Dermis microvascular lymphatic vessel endothelial cell (primary cell): ENCODE data around the gene CAMSAP1. TPM values are rescaled to one million over a fixed set of nuclear protein-coding genes. Genes with fewer than 3 reads are reported as not detected.

Experiments used
- DNase-seq, 2 donors: peaks; one replicate each; pipeline versions ENCODE4 v3.0.0 to v3.0.0-alpha.2; 2010; ENCODE audit warnings: low read depth in 2 of 2
- total RNA-seq: library from RNA; depleted of rRNA; stranded (reverse); fragments of >200 nt; gene quantifications from 2 replicates; pipeline ENCODE4 v1.2.1, GENCODE V29; 2014

CAMSAP1 gene
- total RNA-seq, 1 donor from 2014 or later = 11.9 TPM

DNA sequence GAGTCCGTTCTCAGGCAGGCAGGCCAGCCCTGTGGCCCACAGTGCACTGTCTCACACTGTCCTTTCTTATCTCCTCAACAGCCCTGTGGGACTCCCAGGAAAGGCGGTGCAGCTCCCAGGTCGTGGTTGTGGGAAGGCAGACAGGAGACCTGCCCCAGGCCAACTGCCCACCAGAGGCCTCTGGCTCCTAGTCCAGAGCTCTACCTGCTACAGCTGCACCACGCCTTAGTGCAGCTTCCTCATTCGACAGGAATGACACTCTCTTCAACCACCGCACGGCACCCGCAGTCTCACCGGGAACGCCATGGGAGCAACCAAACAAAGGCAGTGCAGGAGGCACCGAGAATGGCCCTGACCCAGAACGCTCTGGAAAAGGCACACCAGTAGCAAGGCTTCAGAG is 25.3 kb downstream of the CAMSAP1 start:
- DNase-seq = no peak

DNA sequence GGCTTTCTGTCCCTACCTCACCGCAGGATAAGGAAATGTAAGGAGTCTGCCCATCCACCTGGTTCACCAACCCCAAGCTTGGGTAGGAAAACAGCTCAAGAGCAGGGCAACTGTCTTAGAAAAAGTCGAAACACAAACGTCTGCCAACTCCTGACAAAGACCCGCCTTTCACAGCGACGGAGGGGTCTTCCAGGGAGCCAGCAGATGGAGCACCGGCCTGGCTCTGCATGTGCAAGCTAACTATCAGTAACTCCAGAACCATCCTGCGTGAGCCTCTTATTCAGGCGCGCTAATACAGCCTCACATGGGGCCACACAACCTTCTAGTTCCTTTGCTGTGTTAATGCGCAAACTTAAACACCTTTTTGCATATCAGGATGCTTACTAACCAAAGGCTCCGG is 26.9 kb downstream of the CAMSAP1 start:
- DNase-seq = no peak

DNA sequence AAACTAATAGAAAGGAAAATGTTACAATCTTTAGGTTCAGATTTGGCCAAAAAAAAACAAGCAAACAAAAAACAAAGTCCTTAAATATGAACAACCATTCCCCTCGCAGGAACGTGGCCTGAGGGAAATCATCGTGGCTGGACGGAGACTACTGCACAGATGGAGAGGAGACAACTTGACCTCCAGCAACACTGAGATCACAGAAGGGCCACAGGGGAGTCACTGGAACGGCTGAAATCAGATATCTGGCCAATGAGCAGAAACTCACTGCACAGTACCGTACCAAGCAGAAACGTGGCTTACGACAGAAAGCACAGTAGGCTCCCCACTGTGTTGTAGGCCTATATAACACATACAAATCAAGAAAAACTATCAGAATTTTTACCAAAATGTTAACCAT is 27.7 kb downstream of the CAMSAP1 start:
- no peak for DNase-seq

DNA sequence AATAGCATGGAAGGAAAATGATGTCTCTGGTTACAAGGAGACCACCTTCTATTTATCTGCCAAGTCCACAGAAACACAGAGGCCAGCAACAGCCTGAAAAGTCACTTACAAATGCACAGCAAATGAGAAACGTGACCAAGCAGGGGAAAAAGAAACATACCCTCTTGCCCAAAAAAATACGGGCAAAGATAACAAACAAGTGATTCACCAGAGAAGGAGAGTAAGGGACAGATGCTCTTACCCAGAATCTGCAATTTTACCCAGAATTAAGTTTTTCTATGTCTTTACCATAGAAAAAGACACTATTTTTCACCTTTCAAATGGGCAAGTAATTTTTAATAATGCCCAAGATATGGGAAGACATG is 28.1 kb downstream of the CAMSAP1 start:
- DNase-seq = peak in 1 of 2 donors; percentile 15

DNA sequence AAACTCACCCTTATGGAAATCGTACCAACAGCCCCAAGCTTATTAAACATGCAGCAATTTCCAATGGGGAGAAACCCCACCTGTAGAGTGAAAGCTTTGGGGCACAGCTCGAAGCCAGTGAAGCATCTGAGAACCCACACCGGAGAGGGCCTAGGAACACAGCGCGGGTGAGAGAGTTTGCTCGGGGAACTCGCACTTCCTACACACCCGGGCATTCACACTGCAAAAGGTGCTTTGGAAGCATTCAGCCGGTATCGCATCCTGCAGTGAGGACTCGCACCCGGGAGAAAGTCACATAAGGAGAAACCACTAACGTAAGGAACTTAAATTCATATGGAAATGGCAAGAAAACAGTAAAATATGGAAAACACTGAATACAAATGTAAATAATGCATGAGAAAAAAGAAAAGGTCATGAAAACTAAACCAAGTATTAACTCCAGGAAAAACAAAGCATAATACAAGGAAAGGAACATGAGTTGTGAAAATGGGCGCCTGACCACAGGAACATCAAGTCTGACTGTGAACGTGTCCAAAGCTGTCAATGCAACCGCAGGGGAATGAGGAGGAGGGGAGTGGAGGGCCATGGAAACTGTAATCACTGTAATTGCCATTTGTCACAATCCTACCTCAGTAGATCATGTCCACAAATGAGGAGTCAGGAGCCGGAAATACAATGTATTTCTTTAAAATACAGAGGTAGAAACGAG is 28.7 kb downstream of the CAMSAP1 start:
- DNase-seq = no peak

DNA sequence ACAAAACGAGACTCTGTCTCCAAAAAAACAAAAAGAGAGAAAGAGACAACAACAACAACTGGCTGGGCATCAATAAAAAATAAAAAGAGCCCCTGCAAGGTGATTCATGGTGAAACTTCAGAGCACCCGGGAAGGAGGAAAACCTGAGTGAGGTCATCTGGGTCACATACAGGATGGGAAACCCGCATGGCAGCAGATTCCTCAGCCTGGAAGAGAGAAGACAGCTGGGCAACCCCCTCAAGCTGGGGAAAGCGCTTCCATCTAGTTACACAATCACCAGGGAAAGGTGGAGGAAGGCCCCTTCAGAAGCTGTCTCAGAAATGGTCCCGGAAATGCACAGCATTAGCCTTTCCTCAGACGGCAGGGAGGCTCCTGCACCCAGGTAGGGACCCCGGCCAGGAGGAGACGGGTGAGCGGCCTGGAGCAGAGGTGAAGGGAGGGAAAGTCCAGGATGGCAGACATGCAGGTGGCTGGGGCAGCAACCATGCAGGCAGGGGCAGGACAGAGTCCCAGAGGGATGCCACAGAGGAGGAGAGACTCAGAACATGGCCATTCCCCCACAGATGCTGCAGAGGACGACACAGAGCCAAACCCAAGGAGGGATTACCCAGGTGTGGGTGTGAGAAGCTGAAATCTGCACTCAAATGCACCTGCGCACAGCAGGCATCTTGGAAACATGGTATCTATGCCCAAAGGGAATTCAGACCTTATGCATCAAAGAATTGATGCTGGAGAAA is 29.4 kb downstream of the CAMSAP1 start:
- no peak for DNase-seq

DNA sequence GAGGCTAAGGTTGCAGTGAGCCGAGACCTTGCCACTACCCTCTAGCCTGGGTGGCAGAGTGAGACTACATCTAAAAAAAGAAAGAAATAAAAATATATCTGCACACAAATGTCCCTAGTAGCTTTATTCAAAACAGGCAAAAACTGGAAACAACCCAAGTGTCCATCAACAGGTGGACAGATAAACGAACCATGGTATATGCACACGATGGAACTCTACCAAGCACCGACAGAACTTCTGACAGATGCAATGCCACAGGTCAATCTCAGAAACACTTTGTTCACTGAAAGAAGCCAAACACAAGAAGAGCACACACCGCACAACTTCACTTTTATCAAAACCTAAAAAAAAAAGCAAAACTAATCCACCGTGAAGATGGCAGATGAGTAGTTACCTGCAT is 30.4 kb downstream of the CAMSAP1 start:
- DNase-seq = no peak

DNA sequence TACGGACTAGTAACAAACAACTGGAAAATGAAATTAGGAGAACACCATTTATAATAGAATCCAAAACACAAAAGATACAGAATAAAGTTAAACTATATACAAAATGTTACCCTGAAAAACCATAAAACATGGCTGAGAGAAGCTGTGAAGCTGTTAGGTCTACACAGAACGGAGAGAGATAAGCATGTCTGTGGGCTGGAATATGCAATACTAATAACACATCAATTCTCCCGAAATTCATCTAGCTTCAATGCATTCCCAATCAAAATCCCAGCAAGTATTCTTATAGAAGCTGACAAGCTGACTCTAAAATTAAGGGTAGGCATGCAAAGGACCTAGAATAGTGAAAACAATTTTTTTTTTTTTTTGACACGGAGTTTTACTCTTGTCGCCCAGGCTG is 32.5 kb downstream of the CAMSAP1 start:
- DNase-seq = no peak

DNA sequence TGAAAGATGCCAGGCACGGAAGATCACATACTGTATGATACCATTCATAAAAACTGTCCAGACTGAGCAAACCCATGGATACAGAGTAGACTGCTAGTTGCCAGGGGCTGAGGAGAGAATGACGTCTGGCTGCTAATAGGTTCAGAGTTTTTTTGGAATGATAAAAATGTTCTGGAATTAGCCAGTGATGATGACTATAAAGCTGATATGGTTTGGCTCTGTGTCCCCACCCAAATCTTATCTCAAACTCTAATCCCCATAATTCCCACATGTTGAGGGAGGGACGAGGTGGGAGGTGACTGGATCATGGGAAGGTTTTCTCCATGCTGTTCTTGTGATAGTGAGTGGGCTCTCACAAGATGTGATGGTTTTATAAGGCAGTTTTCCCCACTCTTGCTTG is 37.4 kb downstream of the CAMSAP1 start:
- DNase-seq = no peak

DNA sequence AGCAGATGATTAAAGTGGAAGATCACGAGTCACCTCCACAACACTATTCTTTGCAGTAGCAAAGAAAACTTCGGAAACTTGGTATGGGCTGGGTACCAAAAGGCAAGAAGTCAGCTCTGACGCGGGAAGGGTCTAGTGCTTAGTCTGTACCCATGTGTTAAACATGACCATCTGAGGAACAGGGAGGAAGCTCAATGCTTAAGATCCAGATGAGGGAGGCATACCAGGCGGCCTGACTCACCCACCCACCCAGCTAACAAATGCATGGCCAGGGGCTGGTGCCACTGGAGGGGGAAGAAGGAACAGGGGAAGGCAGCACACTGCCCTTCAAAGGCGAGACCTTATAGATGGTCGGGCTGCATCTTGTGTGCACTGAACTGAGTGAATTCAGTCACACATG is 41.8 kb downstream of the CAMSAP1 start:
- DNase-seq = no peak

DNA sequence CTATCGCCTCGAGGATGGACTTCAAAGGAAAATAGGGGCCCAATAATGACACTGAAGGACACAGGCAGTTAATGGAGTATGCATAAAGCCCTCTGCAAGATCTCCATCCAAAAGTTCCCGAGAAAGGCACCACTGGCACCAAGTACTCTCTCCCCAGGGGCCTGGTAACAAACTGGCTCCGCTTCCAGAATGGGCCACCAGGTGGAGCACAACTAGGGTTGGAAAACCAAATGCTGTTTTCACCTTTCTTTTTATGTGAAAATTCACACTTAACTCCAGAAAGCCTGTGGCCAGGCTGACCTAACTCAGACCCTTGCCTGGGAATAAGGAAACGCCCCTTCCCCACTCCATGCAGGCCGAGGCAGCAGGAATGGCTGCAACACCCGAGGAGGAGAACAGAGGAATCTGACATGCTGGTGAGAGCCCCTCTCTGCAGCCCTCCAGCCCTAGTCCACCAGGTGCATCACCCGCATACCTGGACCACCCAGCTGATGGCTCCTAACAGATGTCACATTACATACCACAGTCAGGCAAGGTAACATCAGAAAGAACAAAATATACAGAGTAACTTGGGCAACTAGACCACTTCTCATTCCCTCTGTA is 42.8 kb downstream of the CAMSAP1 start:
- DNase-seq = peak; percentile 31 to 60

DNA sequence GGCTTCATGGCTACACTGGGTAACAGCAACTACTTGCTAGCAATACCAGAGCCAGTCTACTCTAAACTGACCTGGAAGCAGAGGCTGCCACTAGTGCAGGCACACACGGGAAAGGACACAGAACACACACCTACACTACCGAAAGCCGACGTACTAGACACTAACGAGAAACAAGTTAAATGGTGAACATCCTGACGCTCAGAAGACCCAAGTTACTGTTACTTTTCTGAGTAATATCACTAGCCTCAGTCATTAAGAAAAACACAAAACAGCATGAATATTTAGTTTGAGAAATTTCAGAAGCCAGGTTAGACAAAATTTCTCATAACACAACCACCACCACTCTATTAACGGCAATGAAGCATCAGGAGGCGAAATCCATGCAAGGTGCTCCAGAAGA is 44.5 kb downstream of the CAMSAP1 start:
- DNase-seq = no peak

DNA sequence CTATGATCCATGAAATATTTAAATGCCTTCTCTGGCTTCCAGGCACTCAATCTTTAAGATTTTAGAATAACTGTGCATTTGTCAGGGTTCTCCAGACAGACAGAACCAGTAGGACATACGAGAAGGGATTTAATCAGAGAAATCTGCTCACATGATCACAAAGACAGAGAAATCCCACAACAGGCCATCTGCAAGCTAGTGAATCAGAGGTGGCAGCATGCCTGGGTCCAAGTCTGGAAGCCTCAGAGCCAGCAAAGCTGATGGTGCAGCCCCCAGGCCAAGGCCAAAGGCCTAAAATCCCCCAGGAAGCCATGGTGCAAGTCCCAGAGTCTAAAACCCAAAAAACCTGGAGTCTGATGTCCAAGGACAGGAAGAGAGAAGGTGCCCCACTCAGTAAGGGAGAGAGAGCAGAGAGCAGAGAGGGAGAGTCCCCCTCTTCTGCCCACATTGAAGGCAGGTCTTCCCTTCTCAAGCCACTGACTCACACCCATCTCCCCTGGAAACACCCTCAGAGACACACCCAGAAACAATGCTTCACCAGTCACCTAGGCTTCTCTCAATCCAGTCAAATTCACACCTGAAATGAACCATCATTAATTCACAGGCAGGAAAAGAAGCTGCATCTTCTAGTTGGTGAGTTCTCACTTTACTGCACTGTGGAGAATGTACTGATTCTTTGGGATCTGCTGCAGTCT is 48.7 kb downstream of the CAMSAP1 start:
- DNase-seq = no peak

DNA sequence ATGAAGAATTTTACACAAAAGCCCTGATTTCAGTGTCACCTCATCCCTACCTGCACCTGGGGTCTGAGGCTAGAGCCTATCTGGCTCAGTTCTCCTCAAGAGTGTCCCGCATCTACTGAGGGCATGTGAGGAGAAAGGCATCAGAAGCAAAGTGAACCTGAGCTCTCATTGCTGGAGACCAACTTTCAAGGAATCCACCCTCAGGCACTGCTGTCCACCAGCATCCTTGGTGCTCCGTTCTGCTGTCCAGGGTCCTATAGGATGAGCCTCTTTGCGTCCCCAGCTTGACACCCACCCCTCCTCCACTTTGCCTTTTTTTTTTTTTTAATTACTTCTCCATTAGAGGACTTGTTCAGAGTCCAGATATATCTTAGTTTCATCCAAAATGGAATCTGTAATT is 49.5 kb downstream of the CAMSAP1 start:
- no peak for DNase-seq

DNA sequence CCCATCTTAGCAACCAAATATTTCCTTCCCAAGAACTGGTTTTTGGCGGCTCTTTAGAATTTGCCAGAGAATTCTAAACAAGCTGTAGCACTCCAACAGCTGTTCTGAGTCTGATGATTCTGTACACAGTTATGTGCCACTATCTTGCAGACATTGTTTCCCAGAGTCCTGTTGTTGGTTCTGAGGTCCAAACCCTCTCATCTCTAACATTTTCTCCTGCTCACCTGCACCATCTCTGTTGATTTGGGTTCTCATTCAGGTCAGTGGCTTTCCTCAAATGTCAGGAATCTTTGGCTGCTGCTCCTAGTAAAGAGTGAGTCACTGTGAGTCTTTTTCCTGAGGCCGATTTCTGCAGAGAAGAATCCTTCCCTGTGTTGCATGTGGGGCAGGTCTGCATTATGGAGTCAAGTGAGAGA is 50.0 kb downstream of the CAMSAP1 start:
- DNase-seq = peak in 1 of 2 donors; percentile 26

DNA sequence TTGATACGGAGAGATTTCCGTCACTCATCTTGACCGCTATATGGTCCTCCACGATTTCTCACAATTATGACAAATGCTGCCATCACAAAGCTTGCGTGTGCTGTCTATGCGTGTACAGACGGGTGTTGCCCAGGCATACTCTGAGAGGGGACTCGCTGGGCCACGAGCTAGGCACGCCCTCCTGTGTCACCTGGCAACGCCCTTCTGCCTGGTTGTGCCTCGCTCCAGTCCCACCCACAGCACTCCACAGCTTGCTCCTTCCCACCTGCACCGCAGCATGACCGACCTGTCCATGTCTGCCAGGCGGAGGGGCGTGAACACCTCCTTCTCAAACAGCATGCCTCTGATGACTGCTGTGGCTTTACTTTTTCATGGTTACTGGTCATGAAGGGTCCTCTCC is 55.6 kb downstream of the CAMSAP1 start:
- no peak for DNase-seq

DNA sequence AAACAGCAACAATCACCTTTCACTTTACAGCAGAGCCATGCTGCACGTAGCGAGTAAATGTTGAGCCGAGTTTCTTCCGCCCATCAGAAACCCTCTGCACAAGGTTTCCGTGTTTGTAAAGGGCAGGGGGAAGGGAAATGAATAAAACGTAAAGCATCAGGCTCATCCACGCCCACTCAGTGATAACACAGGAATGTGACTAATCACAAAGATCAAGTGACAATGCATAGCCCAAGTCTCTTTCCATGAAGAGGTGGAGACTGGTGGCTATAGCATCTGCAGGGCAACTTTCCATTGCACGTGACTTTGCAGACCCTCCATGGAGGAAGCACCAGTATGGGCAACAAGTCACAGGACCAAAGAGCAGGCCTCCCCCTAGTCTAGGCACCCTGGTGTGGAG is 56.6 kb downstream of the CAMSAP1 start:
- peak in 1 of 2 donors; percentile 53 for DNase-seq

DNA sequence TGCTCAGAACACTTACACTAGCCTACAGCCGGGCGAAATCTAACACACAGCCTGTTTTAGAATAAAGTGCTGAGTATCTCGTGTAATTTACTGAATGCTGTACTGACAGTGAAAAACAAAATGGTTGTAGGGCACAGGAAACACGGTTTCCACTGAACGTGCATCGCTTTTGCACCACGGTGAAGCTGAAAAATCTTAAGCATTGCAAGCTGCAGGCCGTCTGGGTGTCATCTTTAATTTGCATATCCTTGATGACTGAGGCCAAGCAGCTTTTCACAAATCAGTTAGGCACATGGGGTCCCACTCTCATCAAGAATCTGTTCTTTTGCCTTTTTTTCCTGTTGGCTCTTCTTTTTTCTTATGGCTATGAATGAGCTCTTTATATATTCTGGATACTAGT is 58.2 kb downstream of the CAMSAP1 start:
- DNase-seq = no peak

DNA sequence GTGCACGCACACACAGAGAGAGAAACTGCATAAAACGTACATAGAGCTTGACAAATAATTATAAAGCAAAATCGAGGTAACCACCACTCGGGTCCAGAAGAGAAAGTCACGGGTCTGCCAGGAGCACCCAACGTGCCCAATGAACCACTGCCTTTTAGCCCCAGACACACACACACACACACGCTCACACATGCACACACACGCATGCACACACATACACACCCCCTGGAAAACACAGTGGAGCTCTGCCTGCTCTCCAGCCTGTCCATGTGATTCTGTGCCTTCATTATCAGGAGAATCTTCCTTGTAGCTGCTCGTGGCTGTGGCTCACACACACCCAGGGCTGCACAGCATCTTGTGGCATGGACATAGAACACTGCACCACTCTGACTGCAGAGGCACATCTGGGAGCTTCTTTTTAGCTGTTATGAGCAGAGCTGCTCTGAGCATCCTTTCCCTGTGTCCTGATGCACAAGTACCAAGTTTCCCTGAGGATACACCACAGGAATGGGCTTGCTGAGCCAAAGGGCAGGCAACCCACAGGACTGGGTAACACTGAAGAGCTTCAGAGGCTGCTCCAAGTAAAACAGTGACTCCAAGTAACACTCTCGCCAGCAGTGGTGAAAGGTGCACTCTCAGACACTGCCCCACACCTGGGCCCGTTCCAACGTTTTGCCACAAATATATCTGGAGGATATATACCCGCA is 58.9 kb downstream of the CAMSAP1 start:
- DNase-seq = no peak

DNA sequence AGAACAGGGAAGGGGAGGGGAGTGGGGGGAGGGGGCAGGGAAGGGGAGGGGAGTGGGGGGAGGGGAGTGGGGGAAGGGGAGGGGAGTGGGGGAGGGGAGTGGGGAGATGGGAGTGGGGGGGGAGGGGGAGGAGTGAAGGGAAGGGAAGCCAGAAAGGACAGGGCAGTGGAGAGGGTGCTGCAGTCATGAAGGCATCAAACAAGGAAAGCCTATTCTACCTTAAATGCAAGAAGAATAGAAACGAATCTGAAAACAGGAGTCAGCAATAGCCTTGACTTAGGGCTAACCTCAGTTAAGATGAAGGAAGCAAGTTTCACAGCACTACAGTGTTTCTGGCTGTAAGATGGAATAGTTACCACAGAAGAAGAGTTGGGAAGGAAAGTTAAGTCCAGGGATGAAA is 59.5 kb downstream of the CAMSAP1 start:
- no peak for DNase-seq

DNA sequence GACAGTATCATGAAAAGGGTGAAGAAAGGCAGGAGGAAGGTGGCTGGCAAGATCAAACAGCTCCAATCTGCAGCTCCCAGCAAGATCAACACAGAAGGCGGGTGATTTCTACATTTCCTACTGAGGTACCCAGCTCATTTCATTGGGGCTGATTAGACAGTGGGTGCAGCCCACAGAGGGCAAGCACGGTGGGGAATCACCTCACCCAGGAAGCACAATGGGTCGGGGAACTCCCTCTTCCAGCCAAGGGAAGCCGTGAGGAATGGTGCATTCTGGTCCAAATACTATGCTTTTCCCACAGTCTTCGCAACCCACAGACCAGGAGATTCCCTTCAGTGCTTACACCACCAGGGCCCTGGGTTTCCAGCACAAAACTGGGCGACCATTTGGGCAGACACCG is 66.8 kb downstream of the CAMSAP1 start:
- DNase-seq = no peak

DNA sequence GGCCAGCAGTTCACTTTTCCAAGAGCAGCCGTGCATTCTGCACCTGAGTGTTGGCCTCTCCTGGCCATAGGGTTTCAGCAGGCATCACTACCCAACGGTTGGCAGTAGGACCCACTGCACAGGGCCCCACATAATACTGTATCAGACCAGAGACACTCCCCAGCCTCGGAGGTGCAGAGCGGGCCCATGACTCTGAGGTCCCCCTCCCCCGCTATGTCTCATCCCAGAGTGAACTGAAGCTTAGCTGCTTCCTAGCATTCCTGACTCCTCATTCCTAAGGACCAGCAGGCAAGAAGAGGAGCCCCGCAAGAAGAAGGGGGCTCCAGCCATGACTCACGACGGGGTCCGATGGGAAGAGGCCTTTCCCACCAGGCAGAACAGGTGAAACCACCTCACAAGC is 67.2 kb downstream of the CAMSAP1 start:
- no peak for DNase-seq
